SK-N-SH treated with all-trans-retinoic acid at 6 μM for 48 hours (cell line): ENCODE results near the gene THSD7A.

Experiments used
- ARNTL ChIP-seq: fragments of 450-650 bp; formaldehyde crosslinking; IDR thresholded peaks from 2 replicates; pipeline ENCODE4 v1.5.0; 2020; ENCODE audit warnings: low read depth, mild to moderate bottlenecking, moderate library complexity, borderline replicate concordance
- CREB5 ChIP-seq: fragments of 250-450 bp; sonication (Bioruptor Pico); IDR thresholded peaks from 2 replicates; pipeline ENCODE4 v1.5.1; 2020; ENCODE audit warnings: low read depth, mild to moderate bottlenecking, moderate library complexity
- ISL1 ChIP-seq: fragments of 250-450 bp; sonication (Bioruptor Pico); IDR thresholded peaks from 2 replicates; pipeline ENCODE4 v2.1.2; 2022; ENCODE audit warnings: mild to moderate bottlenecking, moderate library complexity
- PPARA ChIP-seq: fragments of 250-450 bp; sonication (Bioruptor Pico); IDR thresholded peaks from 2 replicates; pipeline ENCODE4 v1.5.0; 2020; ENCODE audit warnings: mild to moderate bottlenecking, borderline replicate concordance
- RARB ChIP-seq: fragments of 250-450 bp; sonication (Bioruptor Pico); IDR thresholded peaks from 2 replicates; pipeline ENCODE4 v1.8.0; 2021; ENCODE audit warnings: mild to moderate bottlenecking, moderate library complexity
- SNAI2 ChIP-seq: fragments of 250-450 bp; sonication (Bioruptor Pico); IDR thresholded peaks from 2 replicates; pipeline ENCODE4 v1.5.0; 2020; ENCODE audit warnings: mild to moderate bottlenecking, moderate library complexity
- ZNF565 ChIP-seq: fragments of 450-650 bp; formaldehyde crosslinking; conservative IDR thresholded peaks from 2 replicates; pipeline ENCODE4 v1.5.0; 2020; ENCODE audit warnings: low read depth, mild to moderate bottlenecking, moderate library complexity
- ZNF8 ChIP-seq: fragments of 450-650 bp; formaldehyde crosslinking; IDR thresholded peaks from 2 replicates; pipeline ENCODE4 v1.5.0; 2020; ENCODE audit warnings: mild to moderate bottlenecking, moderate library complexity

- no peak for TF ChIP-seq ZNF8 (CRISPR knock-in tag)
- no peak for TF ChIP-seq SNAI2
- no peak for TF ChIP-seq CREB5
- TF ChIP-seq PPARA (CRISPR knock-in tag), result no peak
- TF ChIP-seq ISL1, result no peak
- TF ChIP-seq ARNTL (CRISPR knock-in tag), result no peak
- no peak for TF ChIP-seq ZNF565
- no peak for TF ChIP-seq RARB
Observed at GRCh38 chr7:11592699-11593098, 239.3 kb downstream of the THSD7A start.
